ENCODE results near the gene KIF1C.
A peak's percentile ranks its signal among the peaks of the same experiment; 100 is the strongest.

The KIF1C gene

GRCh38 chr17:4978726-4979125 is 19.0 kb upstream of the KIF1C start:
- Histone ChIP-seq H2BK5ac (ENCODE audit: low read length) (no peak overlapping the region), H3K9ac (ENCODE audit: low read length) (no peak overlapping the region), H3K4me3 (ENCODE audit: low read length) (no peak overlapping the region), H3K4me2 (ENCODE audit: low read length) (no peak overlapping the region), H3K79me2 (ENCODE audit: control insufficient read depth, insufficient read depth, low read length) (no peaks in the 10 kb centered on the region), H3K36me3 (ENCODE audit: control insufficient read depth, insufficient read depth, low read length) (no peaks in the 10 kb centered on the region), H3K79me1 (ENCODE audit: low read length) (no peaks in the 10 kb centered on the region), H4K5ac (ENCODE audit: low read length) (no peak overlapping the region), H3K27ac (ENCODE audit: low read depth, low read length) (no peak overlapping the region), H2AK5ac (ENCODE audit: low read length) (no peak overlapping the region), H4K8ac (ENCODE audit: low read depth, low read length) (no peak overlapping the region), H2BK15ac (replicated peaks; ENCODE audit: low read depth) (no peak overlapping the region), H3K18ac (ENCODE audit: low read length) (no peak overlapping the region), H3K4me1 (ENCODE audit: control insufficient read depth, low read depth, low read length) (no peaks in the 10 kb centered on the region), H3K27me3 (ENCODE audit: insufficient read depth, low read length, poor library complexity) (no peaks in the 10 kb centered on the region), H3K23ac (ENCODE audit: low read length) (no peak overlapping the region), H3K4ac (ENCODE audit: low read depth, low read length) (no peak overlapping the region), H2BK120ac (ENCODE audit: low read depth, low read length) (no peak overlapping the region), H3K56ac (ENCODE audit: low read length) (no peak overlapping the region)
- no peak for DNase-seq

- Histone ChIP-seq H3K18ac (ENCODE audit: low read length) (no peak overlapping the region), H3K9ac (ENCODE audit: low read length) (no peak overlapping the region), H3K23ac (ENCODE audit: low read length) (no peak overlapping the region), H4K8ac (ENCODE audit: low read depth, low read length) (no peak overlapping the region), H3K36me3 (ENCODE audit: control insufficient read depth, insufficient read depth, low read length) (no peaks in the 10 kb centered on the region), H3K4me1 (ENCODE audit: control insufficient read depth, low read depth, low read length) (no peaks in the 10 kb centered on the region), H2AK5ac (ENCODE audit: low read length) (no peak overlapping the region), H3K79me2 (ENCODE audit: control insufficient read depth, insufficient read depth, low read length) (no peaks in the 10 kb centered on the region), H3K4ac (ENCODE audit: low read depth, low read length) (no peak overlapping the region), H3K56ac (ENCODE audit: low read length) (no peak overlapping the region), H4K5ac (ENCODE audit: low read length) (no peak overlapping the region), H3K79me1 (ENCODE audit: low read length) (no peaks in the 10 kb centered on the region), H2BK120ac (ENCODE audit: low read depth, low read length) (no peak overlapping the region), H3K27ac (ENCODE audit: low read depth, low read length) (no peak overlapping the region), H2BK15ac (replicated peaks; ENCODE audit: low read depth) (no peak overlapping the region), H3K4me3 (ENCODE audit: low read length) (no peak overlapping the region), H3K4me2 (ENCODE audit: low read length) (no peak overlapping the region), H2BK5ac (ENCODE audit: low read length) (no peak overlapping the region), H3K27me3 (ENCODE audit: insufficient read depth, low read length, poor library complexity) (no peaks in the 10 kb centered on the region)
- peak; percentile 90 for DNase-seq
- no CpG with 5 or more reads among the region's 6 CpGs for WGBS (ENCODE audit: extremely low coverage, insufficient coverage, low lambda C conversion rate)
Measured at GRCh38 chr17:4980644-4981216, 17.0 kb upstream of the KIF1C start.

- H3K18ac ChIP-seq (ENCODE audit: low read length) = no peak overlapping the region
- no peak overlapping the region for H2BK15ac ChIP-seq (replicated peaks; ENCODE audit: low read depth)
- H3K4ac ChIP-seq (ENCODE audit: low read depth, low read length) = no peak overlapping the region
- no peak overlapping the region for H3K56ac ChIP-seq (ENCODE audit: low read length)
- H2BK5ac ChIP-seq (ENCODE audit: low read length) = no peak overlapping the region
- no CpG with 5 or more reads among the region's 5 CpGs for WGBS (ENCODE audit: extremely low coverage, insufficient coverage, low lambda C conversion rate)
- H3K79me2 ChIP-seq (ENCODE audit: control insufficient read depth, insufficient read depth, low read length) = no peaks in the 10 kb centered on the region
- H2BK120ac ChIP-seq (ENCODE audit: low read depth, low read length) = no peak overlapping the region
- no peak overlapping the region for H3K4me3 ChIP-seq (ENCODE audit: low read length)
- H4K8ac ChIP-seq (ENCODE audit: low read depth, low read length) = no peak overlapping the region
- no peak overlapping the region for H3K27ac ChIP-seq (ENCODE audit: low read depth, low read length)
- no peak overlapping the region for H3K4me2 ChIP-seq (ENCODE audit: low read length)
- H2AK5ac ChIP-seq (ENCODE audit: low read length) = no peak overlapping the region
- no peak for DNase-seq
- no peaks in the 10 kb centered on the region for H3K79me1 ChIP-seq (ENCODE audit: low read length)
- H3K9ac ChIP-seq (ENCODE audit: low read length) = no peak overlapping the region
- no peaks in the 10 kb centered on the region for H3K36me3 ChIP-seq (ENCODE audit: control insufficient read depth, insufficient read depth, low read length)
- no peak overlapping the region for H4K5ac ChIP-seq (ENCODE audit: low read length)
- no peaks in the 10 kb centered on the region for H3K4me1 ChIP-seq (ENCODE audit: control insufficient read depth, low read depth, low read length)
- no peaks in the 10 kb centered on the region for H3K27me3 ChIP-seq (ENCODE audit: insufficient read depth, low read length, poor library complexity)
- H3K23ac ChIP-seq (ENCODE audit: low read length) = no peak overlapping the region
Measured at GRCh38 chr17:4982305-4982704, 15.4 kb upstream of the KIF1C start.

- no peaks in the 10 kb centered on the region for H3K79me2 ChIP-seq (ENCODE audit: control insufficient read depth, insufficient read depth, low read length)
- H3K18ac ChIP-seq (ENCODE audit: low read length) = no peak overlapping the region
- no peak for DNase-seq
- peaks cover 6% of the 10 kb centered on the region for H3K4me1 ChIP-seq (ENCODE audit: control insufficient read depth, low read depth, low read length)
- H4K5ac ChIP-seq (ENCODE audit: low read length) = no peak overlapping the region
- no peak overlapping the region for H3K4me2 ChIP-seq (ENCODE audit: low read length)
- H3K23ac ChIP-seq (ENCODE audit: low read length) = no peak overlapping the region
- no peak overlapping the region for H3K4me3 ChIP-seq (ENCODE audit: low read length)
- no peak overlapping the region for H2BK15ac ChIP-seq (replicated peaks; ENCODE audit: low read depth)
- H3K36me3 ChIP-seq (ENCODE audit: control insufficient read depth, insufficient read depth, low read length) = no peaks in the 10 kb centered on the region
- H3K27ac ChIP-seq (ENCODE audit: low read depth, low read length) = no peak overlapping the region
- no peak overlapping the region for H3K4ac ChIP-seq (ENCODE audit: low read depth, low read length)
- H3K56ac ChIP-seq (ENCODE audit: low read length) = peak overlapping the region; percentile 79
- no peak overlapping the region for H2AK5ac ChIP-seq (ENCODE audit: low read length)
- no peak overlapping the region for H3K9ac ChIP-seq (ENCODE audit: low read length)
- WGBS (ENCODE audit: extremely low coverage, insufficient coverage, low lambda C conversion rate) = no CpG with 5 or more reads among the region's 5 CpGs
- H2BK120ac ChIP-seq (ENCODE audit: low read depth, low read length) = no peak overlapping the region
- no peak overlapping the region for H4K8ac ChIP-seq (ENCODE audit: low read depth, low read length)
- no peaks in the 10 kb centered on the region for H3K79me1 ChIP-seq (ENCODE audit: low read length)
- no peak overlapping the region for H2BK5ac ChIP-seq (ENCODE audit: low read length)
- no peaks in the 10 kb centered on the region for H3K27me3 ChIP-seq (ENCODE audit: insufficient read depth, low read length, poor library complexity)
Measured at GRCh38 chr17:4986403-4986802, 11.3 kb upstream of the KIF1C start.

- no peak within 1 kb of the TSS for H2AK5ac ChIP-seq (ENCODE audit: low read length)
- H2BK15ac ChIP-seq (replicated peaks; ENCODE audit: low read depth) = no peak within 1 kb of the TSS
- peak within 1 kb of the TSS; percentile 95 for H3K4me2 ChIP-seq (ENCODE audit: low read length)
- no peak within 1 kb of the TSS for H3K27ac ChIP-seq (ENCODE audit: low read depth, low read length)
- H2BK5ac ChIP-seq (ENCODE audit: low read length) = no peak within 1 kb of the TSS
- H4K8ac ChIP-seq (ENCODE audit: low read depth, low read length) = no peak within 1 kb of the TSS
- no peaks in the 10 kb centered on the region for H3K36me3 ChIP-seq (ENCODE audit: control insufficient read depth, insufficient read depth, low read length)
- peaks cover 6% of the 10 kb centered on the region for H3K4me1 ChIP-seq (ENCODE audit: control insufficient read depth, low read depth, low read length)
- peak within 1 kb of the TSS; percentile 51 for H3K4me3 ChIP-seq (ENCODE audit: low read length)
- H3K23ac ChIP-seq (ENCODE audit: low read length) = peak within 1 kb of the TSS; percentile 32
- no peaks in the 10 kb centered on the region for H3K79me2 ChIP-seq (ENCODE audit: control insufficient read depth, insufficient read depth, low read length)
- H3K79me1 ChIP-seq (ENCODE audit: low read length) = no peaks in the 10 kb centered on the region
- peak; percentile 71 for DNase-seq
- WGBS (ENCODE audit: extremely low coverage, insufficient coverage, low lambda C conversion rate) = no CpG with 5 or more reads among the region's 78 CpGs
- no peaks in the 10 kb centered on the region for H3K27me3 ChIP-seq (ENCODE audit: insufficient read depth, low read length, poor library complexity)
- peak within 1 kb of the TSS; percentile 13 for H3K18ac ChIP-seq (ENCODE audit: low read length)
- H3K4ac ChIP-seq (ENCODE audit: low read depth, low read length) = no peak within 1 kb of the TSS
- peak within 1 kb of the TSS; percentile 79 for H3K9ac ChIP-seq (ENCODE audit: low read length)
- H2BK120ac ChIP-seq (ENCODE audit: low read depth, low read length) = no peak within 1 kb of the TSS
- H3K56ac ChIP-seq (ENCODE audit: low read length) = peak within 1 kb of the TSS; percentile 88
- H4K5ac ChIP-seq (ENCODE audit: low read length) = no peak within 1 kb of the TSS
Measured at GRCh38 chr17:4986951-4987766, 10.6 kb upstream of the KIF1C start, which contains the start of gene CAMTA2. TSS of gene CAMTA2 (minus strand) at chr17:4987675. CDS start at chr17:4986222, 1,453 bp downstream.
